ENCODE measurements around the gene PI4KA.

Gene PI4KA

GRCh38 chr22:20748731-20749428, 109.7 kb downstream of the PI4KA start:
- H3K4me3 ChIP-seq (ENCODE audit: low read length): no peak overlapping the region
- TF ChIP-seq CTCF (conservative IDR thresholded peaks at IDR 0.05; ENCODE audit: low read length): no peak
- no peak for DNase-seq (ENCODE audit: low read depth)

GRCh38 chr22:20748082-20748481, 110.5 kb downstream of the PI4KA start:
- DNase-seq (ENCODE audit: low read depth): no peak
- TF ChIP-seq CTCF (conservative IDR thresholded peaks at IDR 0.05; ENCODE audit: low read length): no peak
- H3K4me3 ChIP-seq (ENCODE audit: low read length): no peak overlapping the region

- no peak overlapping the region for H3K4me3 ChIP-seq (ENCODE audit: low read length)
- DNase-seq (ENCODE audit: low read depth): no peak
- no peak for TF ChIP-seq CTCF (conservative IDR thresholded peaks at IDR 0.05; ENCODE audit: low read length)
Observed at GRCh38 chr22:20747223-20747622, 111.4 kb downstream of the PI4KA start.

GRCh38 chr22:20746431-20747189, 112.0 kb downstream of the PI4KA start:
- TF ChIP-seq CTCF (conservative IDR thresholded peaks at IDR 0.05; ENCODE audit: low read length): no peak
- no peak overlapping the region for H3K4me3 ChIP-seq (ENCODE audit: low read length)
- DNase-seq (ENCODE audit: low read depth): no peak

- no peak for DNase-seq (ENCODE audit: low read depth)
- TF ChIP-seq CTCF (conservative IDR thresholded peaks at IDR 0.05; ENCODE audit: low read length): no peak
- no peak overlapping the region for H3K4me3 ChIP-seq (ENCODE audit: low read length)
Observed at GRCh38 chr22:20745119-20745518, 113.5 kb downstream of the PI4KA start.

- no peak for DNase-seq (ENCODE audit: low read depth)
- H3K4me3 ChIP-seq (ENCODE audit: low read length): no peak overlapping the region
- TF ChIP-seq CTCF (conservative IDR thresholded peaks at IDR 0.05; ENCODE audit: low read length): no peak
Observed at GRCh38 chr22:20744456-20744855, 114.2 kb downstream of the PI4KA start.

- no peak for TF ChIP-seq CTCF (conservative IDR thresholded peaks at IDR 0.05; ENCODE audit: low read length)
- H3K4me3 ChIP-seq (ENCODE audit: low read length): no peak overlapping the region
- no peak for DNase-seq (ENCODE audit: low read depth)
Observed at GRCh38 chr22:20742764-20743163, 115.8 kb downstream of the PI4KA start.

Measured in AG10803 (cell line).